ENCODE data around the gene MAML1. TPM values are rescaled to one million over a fixed set of nuclear protein-coding genes. Genes with fewer than 3 reads are reported as not detected.
A peak's percentile ranks its signal among the peaks of the same experiment; 100 is the strongest.

Gene MAML1
- total RNA-seq, 1 experiment from 2014 or later = 42.2 TPM

GRCh38 chr5:179801304-179802206 is 68.9 kb downstream of the MAML1 start (continued):
- TF ChIP-seq CDX4 (CRISPR knock-in tag; IDR thresholded peaks at IDR 0.05; ENCODE audit: borderline replicate concordance) = no peak
- 0 out of 2 replicates have a peak, but pooled peaks have one; percentile 16 for TF ChIP-seq STAT6 (CRISPR knock-in tag; conservative IDR thresholded peaks at IDR 0.05; ENCODE audit: low read depth)
- TF ChIP-seq CREB1 (CRISPR knock-in tag; IDR thresholded peaks at IDR 0.05) = no peak
- no peak for TF ChIP-seq ZNF138 (CRISPR knock-in tag; conservative IDR thresholded peaks at IDR 0.05)
- no peak for TF ChIP-seq ATF2 (CRISPR knock-in tag; IDR thresholded peaks at IDR 0.05; ENCODE audit: borderline replicate concordance, low read depth)
- no peak for TF ChIP-seq ARID4B (CRISPR knock-in tag; IDR thresholded peaks at IDR 0.05; ENCODE audit: borderline replicate concordance)
- TF ChIP-seq ZNF317 (CRISPR knock-in tag; IDR thresholded peaks at IDR 0.05; ENCODE audit: borderline replicate concordance, low read depth) = peak; percentile 91
- no peak for TF ChIP-seq GABPB1 (CRISPR knock-in tag; IDR thresholded peaks at IDR 0.05)
- TF ChIP-seq FOXP4 (CRISPR knock-in tag; IDR thresholded peaks at IDR 0.05) = no peak
- no peak for TF ChIP-seq TEAD1 (CRISPR knock-in tag; IDR thresholded peaks at IDR 0.05)
- no peak for TF ChIP-seq IRF2 (CRISPR knock-in tag; IDR thresholded peaks at IDR 0.05; ENCODE audit: borderline replicate concordance, low read depth)
- TF ChIP-seq ZNF219 (CRISPR knock-in tag; IDR thresholded peaks at IDR 0.05; ENCODE audit: borderline replicate concordance) = no peak
- no peak for TF ChIP-seq USF1 (CRISPR knock-in tag; IDR thresholded peaks at IDR 0.05)
- TF ChIP-seq CTCF (IDR thresholded peaks at IDR 0.05) = peak; percentile 34; the same call in 1 of the 2 replicates
- no peak for TF ChIP-seq PRDM15 (CRISPR knock-in tag; IDR thresholded peaks at IDR 0.05)

Data from WTC11 (cell line).